Stimulated activated CD8-positive, alpha-beta memory T cell treated with anti-CD3 and anti-CD28 coated beads, Interleukin-4, amount 100 ng/mL, for 48 hours (primary cell): ENCODE data around the gene AIF1.

ENCODE experiments used
- DNase-seq: peaks from one replicate; pipeline ENCODE4 v3.0.0-alpha.2; 2020

The AIF1 gene

GRCh38 chr6:31621320-31621939, 6.4 kb downstream of the AIF1 start:
- DNase-seq, result no peak

DNA sequence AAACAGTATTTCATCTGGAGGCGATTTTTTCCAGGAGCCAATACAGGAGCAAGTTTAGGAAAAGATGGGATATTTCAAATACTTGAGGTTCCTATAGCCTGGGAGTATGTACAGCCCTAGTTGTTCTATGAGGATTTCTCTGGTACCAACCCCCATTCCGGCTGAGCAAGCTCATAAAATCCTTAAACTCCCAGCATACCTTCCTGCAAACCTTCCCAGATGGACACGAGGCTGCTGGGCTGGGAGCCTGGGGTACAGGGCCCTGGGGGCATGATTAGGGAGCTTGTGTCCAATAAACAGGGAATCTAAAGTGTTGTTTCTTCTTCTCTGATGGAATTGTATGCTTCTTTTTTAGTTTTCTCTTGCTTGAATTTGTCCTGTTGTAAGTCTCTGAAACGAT, 7.0 kb downstream of the AIF1 start:
- no peak for DNase-seq

GRCh38 chr6:31622684-31623091, 7.7 kb downstream of the AIF1 start:
- no peak for DNase-seq

- DNase-seq, result no peak
These were observed 9.0 kb downstream of the AIF1 start for GRCh38 chr6:31624070-31624469.

DNA sequence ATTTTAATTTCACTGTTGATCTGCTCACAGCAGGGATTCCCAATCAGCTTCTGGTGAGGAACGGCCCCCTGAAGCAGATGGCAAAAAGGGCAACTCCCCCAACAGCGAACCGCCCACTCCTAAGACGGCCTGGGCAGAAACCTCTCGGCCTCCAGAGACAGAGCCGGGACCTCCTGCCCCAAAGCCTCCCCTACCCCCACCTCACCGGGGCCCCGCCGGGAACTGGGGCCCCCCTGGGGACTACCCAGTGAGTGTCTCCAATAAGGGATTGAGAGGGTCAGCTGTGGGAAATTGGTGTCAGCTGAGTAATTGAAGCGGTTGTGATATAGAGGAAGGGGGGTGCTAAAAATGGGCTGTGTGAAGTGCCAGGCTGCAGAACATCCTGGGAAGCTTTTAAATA, 11.9 kb downstream of the AIF1 start:
- no peak for DNase-seq

DNA sequence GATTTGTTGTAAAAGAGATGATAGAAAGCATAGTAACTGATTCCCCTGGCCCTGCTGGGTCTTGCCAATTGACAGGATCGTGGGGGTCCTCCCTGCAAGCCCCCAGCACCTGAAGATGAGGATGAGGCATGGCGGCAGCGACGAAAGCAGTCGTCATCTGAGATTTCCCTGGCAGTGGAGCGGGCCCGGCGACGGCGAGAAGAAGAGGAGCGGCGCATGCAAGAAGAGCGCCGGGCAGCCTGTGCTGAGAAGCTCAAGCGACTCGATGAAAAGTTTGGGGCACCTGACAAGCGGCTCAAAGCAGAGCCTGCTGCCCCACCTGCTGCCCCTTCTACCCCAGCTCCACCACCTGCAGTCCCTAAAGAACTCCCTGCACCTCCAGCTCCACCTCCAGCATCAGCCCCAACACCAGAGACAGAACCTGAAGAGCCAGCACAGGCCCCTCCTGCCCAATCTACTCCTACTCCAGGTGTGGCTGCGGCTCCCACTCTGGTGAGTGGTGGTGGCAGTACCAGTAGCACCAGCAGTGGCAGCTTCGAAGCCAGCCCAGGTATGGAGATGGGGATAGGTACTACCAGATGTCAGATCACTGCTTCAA, 12.8 kb downstream of the AIF1 start:
- DNase-seq, result no peak

DNA sequence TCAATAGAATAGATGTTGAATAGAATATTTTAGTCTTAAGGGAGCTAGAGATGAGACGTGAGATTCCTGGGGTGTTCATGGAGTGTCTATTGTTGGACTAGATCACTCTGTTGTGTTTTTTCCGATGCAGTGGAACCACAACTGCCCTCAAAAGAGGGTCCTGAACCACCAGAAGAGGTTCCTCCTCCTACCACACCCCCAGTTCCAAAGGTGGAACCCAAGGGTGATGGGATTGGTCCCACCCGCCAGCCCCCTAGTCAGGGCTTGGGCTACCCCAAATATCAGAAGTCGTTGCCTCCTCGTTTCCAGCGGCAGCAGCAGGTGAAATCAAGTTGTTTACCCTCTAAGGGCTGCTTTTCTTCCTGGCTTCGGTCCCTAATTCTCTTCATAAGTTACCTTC, 14.0 kb downstream of the AIF1 start:
- DNase-seq, result no peak

GRCh38 chr6:31630177-31630934, 15.3 kb downstream of the AIF1 start:
- no peak for DNase-seq

DNA sequence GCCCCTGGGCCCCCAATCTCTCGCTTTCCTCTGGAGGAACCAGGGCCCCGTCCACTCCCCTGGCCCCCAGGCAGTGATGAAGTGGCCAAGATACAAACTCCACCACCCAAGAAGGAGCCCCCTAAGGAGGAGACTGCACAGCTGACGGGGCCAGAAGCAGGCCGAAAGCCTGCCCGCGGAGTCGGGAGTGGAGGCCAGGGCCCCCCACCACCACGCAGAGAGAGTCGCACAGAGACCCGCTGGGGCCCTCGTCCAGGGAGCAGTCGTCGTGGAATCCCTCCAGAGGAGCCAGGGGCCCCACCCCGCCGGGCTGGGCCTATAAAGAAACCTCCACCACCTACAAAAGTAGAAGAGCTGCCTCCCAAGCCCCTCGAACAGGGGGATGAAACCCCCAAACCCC, 16.2 kb downstream of the AIF1 start:
- no peak for DNase-seq

GRCh38 chr6:31631681-31632278, 16.7 kb downstream of the AIF1 start:
- no peak for DNase-seq

GRCh38 chr6:31632279-31632946, 17.4 kb downstream of the AIF1 start:
- no peak for DNase-seq

DNA sequence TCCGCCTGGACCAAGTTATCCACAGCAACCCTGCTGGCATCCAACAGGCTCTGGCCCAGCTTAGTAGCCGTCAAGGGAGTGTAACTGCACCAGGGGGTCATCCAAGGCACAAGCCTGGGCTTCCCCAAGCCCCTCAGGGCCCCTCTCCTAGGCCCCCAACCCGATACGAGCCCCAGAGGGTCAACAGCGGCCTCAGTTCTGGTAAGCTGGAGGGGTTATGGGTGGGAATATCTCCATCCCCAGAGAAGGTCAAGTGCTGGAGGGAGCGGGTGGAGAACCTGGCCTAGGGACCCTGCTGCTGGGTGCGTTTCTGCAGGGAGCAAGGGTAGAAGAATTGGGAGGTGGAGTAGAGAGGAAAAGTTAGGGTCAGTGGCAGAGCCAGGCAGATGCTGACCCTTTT, 18.4 kb downstream of the AIF1 start:
- no peak for DNase-seq

- no peak for DNase-seq
These were observed 19.1 kb downstream of the AIF1 start for GRCh38 chr6:31634131-31634530.

GRCh38 chr6:31634969-31635575, 20.0 kb downstream of the AIF1 start:
- no peak for DNase-seq

DNA sequence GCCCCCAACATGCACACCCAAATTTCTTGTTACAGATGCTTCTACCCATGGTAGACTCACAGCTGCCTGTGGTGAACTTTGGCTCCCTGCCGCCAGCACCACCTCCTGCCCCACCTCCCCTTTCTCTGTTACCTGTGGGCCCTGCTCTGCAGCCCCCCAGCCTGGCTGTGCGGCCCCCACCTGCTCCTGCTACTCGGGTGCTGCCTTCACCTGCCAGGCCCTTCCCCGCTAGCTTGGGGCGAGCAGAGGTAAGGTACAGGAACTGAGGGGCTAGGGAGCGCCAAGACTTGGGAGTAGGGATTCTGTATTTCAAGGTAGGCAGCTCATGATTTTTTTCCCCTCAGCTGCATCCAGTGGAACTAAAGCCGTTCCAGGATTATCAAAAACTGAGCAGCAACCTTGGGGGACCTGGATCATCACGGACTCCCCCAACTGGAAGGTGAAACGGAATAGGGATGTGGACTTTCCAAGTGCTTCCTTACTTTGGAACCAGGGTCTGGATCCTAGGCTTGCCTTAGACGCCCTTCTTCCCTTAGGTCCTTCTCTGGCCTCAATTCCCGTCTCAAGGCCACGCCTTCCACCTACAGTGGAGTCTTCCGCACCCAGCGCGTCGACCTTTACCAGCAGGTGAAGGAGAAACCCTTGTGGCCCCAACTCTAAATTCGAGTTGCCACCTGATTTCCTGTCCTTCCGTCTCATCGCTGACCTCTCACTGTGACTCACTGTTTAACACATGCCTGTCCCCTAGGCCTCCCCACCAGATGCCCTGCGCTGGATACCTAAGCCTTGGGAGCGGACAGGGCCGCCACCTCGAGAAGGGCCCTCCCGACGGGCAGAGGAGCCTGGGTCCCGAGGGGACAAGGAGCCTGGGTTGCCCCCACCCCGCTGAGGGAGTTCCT, 21.9 kb downstream of the AIF1 start:
- no peak for DNase-seq

- DNase-seq, result no peak
These were observed 24.0 kb downstream of the AIF1 start for GRCh38 chr6:31639043-31639442.

DNA sequence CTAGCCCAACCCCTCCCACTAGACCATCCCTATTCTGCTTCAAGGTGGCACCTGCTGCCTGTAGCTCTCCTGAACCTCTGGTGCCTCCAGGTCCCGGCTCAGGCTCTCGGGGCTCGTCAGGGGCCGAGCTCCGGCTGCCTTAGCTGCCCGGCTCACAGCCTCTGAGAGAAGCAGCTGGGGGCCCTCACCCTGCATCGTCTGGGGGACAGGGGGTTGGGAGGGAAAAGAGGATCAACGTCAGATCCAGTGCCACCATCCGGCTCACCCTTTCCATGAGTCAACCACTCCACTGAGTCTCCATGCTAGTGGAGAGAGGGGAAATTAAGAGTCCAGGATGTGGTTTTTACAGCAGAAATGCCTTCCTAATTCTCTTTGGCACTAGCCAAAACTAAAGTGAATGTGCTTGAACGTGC, 24.4 kb downstream of the AIF1 start:
- no peak for DNase-seq

GRCh38 chr6:31640612-31641011, 25.6 kb downstream of the AIF1 start:
- no peak for DNase-seq

- no peak for DNase-seq
These were observed 26.3 kb downstream of the AIF1 start for GRCh38 chr6:31641370-31641769.

DNA sequence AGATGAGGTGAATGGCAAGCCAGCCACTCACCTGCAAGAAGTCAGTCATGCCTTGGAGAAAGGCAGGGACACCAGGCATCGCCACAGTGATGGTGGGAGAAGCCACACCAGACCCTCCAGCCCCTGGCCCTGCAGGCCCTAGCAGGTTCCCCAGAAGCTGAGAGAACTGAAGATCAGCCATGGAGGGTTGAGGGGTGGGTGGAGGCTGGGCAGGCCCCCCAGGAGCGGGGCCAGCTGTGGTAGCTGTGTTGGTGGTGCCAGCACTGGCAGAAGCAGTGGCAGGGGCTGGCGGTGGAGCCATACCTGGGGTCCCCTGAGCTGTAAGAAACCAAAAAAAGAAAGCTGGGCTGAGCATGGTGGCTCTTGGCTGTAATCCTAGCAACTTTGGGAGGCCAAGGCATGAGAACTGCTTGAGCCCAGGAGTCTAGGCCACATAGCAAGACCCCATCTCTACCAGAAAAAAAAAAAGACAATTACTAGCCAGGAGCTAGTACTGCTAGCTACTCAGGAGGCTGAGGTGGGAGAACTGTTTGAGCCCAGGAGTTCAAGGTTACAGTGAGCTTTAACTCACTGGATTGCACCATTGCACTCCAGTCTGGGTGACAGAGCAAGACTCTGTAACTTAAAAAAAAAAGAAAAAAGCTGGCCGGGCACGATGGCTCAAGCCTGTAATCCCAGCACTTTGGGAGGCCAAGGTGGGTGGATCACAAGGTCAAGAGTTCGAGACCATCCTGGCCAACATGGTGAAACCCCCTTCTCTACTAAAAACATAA, 27.9 kb downstream of the AIF1 start:
- DNase-seq, result no peak

DNA sequence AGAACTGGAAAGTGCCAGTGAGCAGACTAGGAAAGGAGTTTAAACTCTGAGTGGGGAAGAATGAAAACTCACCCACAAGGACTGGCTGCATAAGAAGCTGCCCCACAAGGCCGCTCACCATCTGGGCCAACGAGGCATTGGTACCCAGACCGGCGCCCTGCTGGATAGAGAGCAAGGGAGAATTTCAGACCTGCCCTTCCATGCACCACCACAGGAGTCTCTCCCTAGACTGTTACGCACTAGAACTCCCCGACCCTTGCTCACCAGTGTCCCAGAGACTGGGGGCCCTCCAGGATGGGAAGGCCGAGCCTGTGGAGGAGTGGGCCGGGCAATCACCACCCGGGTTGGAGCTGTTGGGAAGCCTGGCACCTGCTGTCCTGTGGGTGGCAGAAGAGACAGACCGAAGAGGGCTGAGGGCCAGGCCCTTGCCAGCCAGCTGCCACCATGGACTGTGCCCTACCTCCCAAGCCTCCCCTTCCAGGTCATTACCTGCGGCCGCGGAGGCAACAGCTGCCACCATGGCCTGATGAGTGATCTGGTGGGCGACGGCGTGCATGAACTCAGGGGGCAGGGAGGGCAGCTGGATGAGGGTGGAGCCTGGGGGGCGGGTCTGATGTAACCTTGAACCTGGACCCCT, 28.9 kb downstream of the AIF1 start:
- DNase-seq, result no peak
